Measurements from ENCODE around the gene NDOR1.

The NDOR1 gene

GRCh38 chr9:137183980-137184595 is 21.4 kb upstream of the NDOR1 start:
- DNase-seq: no peak

GRCh38 chr9:137184881-137185660 is 20.4 kb upstream of the NDOR1 start:
- DNase-seq: no peak

GRCh38 chr9:137185921-137186320 is 19.6 kb upstream of the NDOR1 start:
- no peak for DNase-seq

- DNase-seq: peak in 1 of 2 experiments; percentile 7
Observed at GRCh38 chr9:137186385-137186784, 19.1 kb upstream of the NDOR1 start.

GRCh38 chr9:137187386-137187785 is 18.1 kb upstream of the NDOR1 start:
- DNase-seq: no peak

- no peak for DNase-seq
Observed at GRCh38 chr9:137188086-137188489, 17.4 kb upstream of the NDOR1 start.

GRCh38 chr9:137188490-137189296 is 16.8 kb upstream of the NDOR1 start, which contains the start of the genes ANAPC2 and SSNA1:
Gene ANAPC2, minus strand, starts transcription at chr9:137188560. Its CDS starts 28 bp downstream, at chr9:137188532.
Gene SSNA1, plus strand, starts transcription at chr9:137188676. Its CDS starts 51 bp downstream, at chr9:137188727.
- DNase-seq: peak; percentile 92 to 93

GRCh38 chr9:137189297-137190295 is 15.9 kb upstream of the NDOR1 start:
- DNase-seq: no peak

- DNase-seq: no peak
Observed at GRCh38 chr9:137190315-137190856, 15.1 kb upstream of the NDOR1 start.

- no peak for DNase-seq
Observed at GRCh38 chr9:137191245-137191644, 14.3 kb upstream of the NDOR1 start.

GRCh38 chr9:137191691-137192447 is 13.6 kb upstream of the NDOR1 start:
- no peak for DNase-seq

GRCh38 chr9:137192448-137192780 is 13.1 kb upstream of the NDOR1 start:
- DNase-seq: no peak

- DNase-seq: no peak
Observed at GRCh38 chr9:137192859-137193258, 12.6 kb upstream of the NDOR1 start.

GRCh38 chr9:137193771-137194170 is 11.7 kb upstream of the NDOR1 start:
- DNase-seq: no peak

- no peak for DNase-seq
Observed at GRCh38 chr9:137194388-137194787, 11.1 kb upstream of the NDOR1 start.

GRCh38 chr9:137194909-137195308 is 10.6 kb upstream of the NDOR1 start:
- DNase-seq: peak in 1 of 2 experiments; percentile 33

GRCh38 chr9:137195525-137196220 is 9.8 kb upstream of the NDOR1 start:
- peak; percentile 86 to 93 for DNase-seq

- peak in 1 of 2 experiments; percentile 44 for DNase-seq
Observed at GRCh38 chr9:137198051-137198901, 7.2 kb upstream of the NDOR1 start.

- no peak for DNase-seq
Observed at GRCh38 chr9:137198902-137199283, 6.6 kb upstream of the NDOR1 start.
